ENCODE measurements around the gene ROR2.

Gene ROR2

DNA sequence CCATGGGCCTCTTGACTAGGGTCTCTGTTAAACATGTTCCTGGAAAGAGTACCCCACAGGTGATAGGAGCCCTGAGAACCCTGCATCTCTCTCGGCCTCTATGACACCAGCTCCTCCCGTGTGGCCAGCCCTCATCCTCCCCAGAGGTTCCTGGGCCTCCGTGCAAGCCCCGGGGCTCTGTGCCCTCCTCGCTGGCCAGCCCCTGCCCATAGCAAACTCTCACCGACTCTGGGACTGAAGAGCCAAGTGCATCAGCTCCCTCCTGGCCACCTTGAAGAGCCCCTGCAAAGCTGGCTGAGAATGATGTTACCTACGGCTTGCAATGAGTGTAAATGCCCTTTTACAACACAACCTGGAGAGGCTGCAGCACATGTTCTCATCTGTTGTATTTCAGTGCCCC, 224.4 kb downstream of the ROR2 start:
- no peak for DNase-seq (ENCODE audit: low spot score)
- no peak overlapping the region for H3K4me2 ChIP-seq (ENCODE audit: insufficient read depth, low read length, poor library complexity, severe bottlenecking)
- H3K9me3 ChIP-seq (replicated peaks in 1 of 2; ENCODE audit: control insufficient read depth in 2 of 2, insufficient read depth in 1 of 2, low read depth in 1 of 2, low read length in 2 of 2) = no peaks in the 10 kb centered on the region
- H3K9ac ChIP-seq (ENCODE audit: low read depth, low read length, poor library complexity) = no peak overlapping the region
- no peak overlapping the region for H4K8ac ChIP-seq (ENCODE audit: low read depth, low read length)
- no peaks in the 10 kb centered on the region for H3K79me1 ChIP-seq (ENCODE audit: low read depth, low read length)
- no peak overlapping the region for H2AFZ ChIP-seq (ENCODE audit: low read length)
- no peak overlapping the region for H2BK120ac ChIP-seq (ENCODE audit: low read depth, low read length)
- H3K27ac ChIP-seq (replicated peaks; ENCODE audit: low read length) = no peak overlapping the region
- peaks cover 0 to 2% (median 0%) of the 10 kb centered on the region in 3 experiments for H3K27me3 ChIP-seq (ENCODE audit: control insufficient read depth in 3 of 3, insufficient read depth in 3 of 3, low read depth in 1 of 3, low read length in 3 of 3)
- no CpG with 5 or more reads among the region's 7 CpGs for WGBS, 2 donors (ENCODE audit: extremely low coverage in 2 of 2, insufficient read length in 2 of 2, insufficient replicate concordance in 1 of 2)
- peaks cover 0 to 2% of the 10 kb centered on the region in 2 donors for H3K4me1 ChIP-seq (ENCODE audit: control insufficient read depth in 2 of 2, insufficient read depth in 1 of 2, low read depth in 1 of 2, low read length in 2 of 2)
- no peak overlapping the region for H3K23ac ChIP-seq (ENCODE audit: low read depth, low read length, poor library complexity)
- no peak overlapping the region for H2BK15ac ChIP-seq (ENCODE audit: low read length)
- H4K91ac ChIP-seq (ENCODE audit: low read depth, low read length, poor library complexity) = no peak overlapping the region
- no peak overlapping the region for H3K4ac ChIP-seq (ENCODE audit: low read length)
- no peak overlapping the region for H2AK5ac ChIP-seq (ENCODE audit: low read depth, low read length)
- H3K18ac ChIP-seq (ENCODE audit: low read length) = no peak overlapping the region
- no peak overlapping the region for H2BK12ac ChIP-seq (ENCODE audit: low read length)
- no peak overlapping the region for H2BK5ac ChIP-seq (ENCODE audit: low read length)
- no peak overlapping the region for H3K4me3 ChIP-seq (ENCODE audit: low read length in 2 of 2)
- no peak overlapping the region for H3K14ac ChIP-seq (ENCODE audit: low read length)
- peaks cover 36 to 71% of the 10 kb centered on the region in 2 donors for H3K36me3 ChIP-seq (replicated peaks in 1 of 2; ENCODE audit: control insufficient read depth in 2 of 2, insufficient read depth in 2 of 2, low read length in 2 of 2)

DNA sequence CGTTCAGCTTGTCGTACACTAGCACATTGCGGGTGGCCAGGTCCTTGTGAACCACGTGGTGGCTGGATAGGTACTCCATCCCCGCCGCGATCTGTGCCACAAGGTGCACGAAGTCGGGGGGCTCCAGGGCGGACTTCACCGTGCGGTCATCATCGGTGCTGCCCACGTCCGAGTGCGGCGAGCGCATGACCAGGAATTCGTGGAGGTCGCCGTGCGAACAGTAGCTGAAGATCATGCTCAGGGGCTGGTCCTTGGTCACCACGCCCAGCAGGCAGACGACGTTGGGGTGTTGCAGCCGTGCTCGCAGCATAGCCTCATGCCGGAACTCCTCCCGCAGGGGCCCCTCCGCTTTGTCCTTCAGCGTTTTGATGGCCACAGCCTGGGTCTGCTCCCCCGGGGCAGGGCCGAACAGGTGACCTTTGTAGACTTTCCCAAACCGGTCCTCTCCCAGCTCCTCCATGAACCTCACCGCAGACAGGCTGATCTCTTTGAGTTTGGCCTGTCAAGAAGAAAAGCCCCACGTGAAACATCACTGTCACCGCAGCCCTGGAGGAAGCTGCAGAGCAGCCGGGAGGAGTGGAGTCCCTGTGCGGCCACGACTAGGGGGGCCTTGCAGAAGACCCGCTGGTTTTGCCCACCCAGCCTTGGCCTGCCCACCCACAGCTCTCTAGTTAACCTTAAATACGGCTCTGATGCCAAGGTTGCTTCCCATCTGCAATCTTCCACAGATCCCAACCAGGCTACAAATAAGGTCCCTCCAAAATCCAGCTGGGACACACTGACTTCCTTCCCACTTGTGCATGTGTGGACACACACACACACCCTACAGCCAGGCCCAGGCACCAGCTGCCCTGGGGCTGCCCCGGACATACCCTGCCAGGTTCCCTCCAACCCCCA, 225.2 kb downstream of the ROR2 start:
- H3K27ac ChIP-seq (replicated peaks; ENCODE audit: low read length) = no peak overlapping the region
- H3K36me3 ChIP-seq (replicated peaks in 1 of 2; ENCODE audit: control insufficient read depth in 2 of 2, insufficient read depth in 2 of 2, low read length in 2 of 2) = peaks cover 35 to 63% of the 10 kb centered on the region in 2 donors
- no peak overlapping the region for H3K9ac ChIP-seq (ENCODE audit: low read depth, low read length, poor library complexity)
- H3K4me2 ChIP-seq (ENCODE audit: insufficient read depth, low read length, poor library complexity, severe bottlenecking) = no peak overlapping the region
- H3K23ac ChIP-seq (ENCODE audit: low read depth, low read length, poor library complexity) = peak overlapping the region; percentile 46
- H3K9me3 ChIP-seq (replicated peaks in 1 of 2; ENCODE audit: control insufficient read depth in 2 of 2, insufficient read depth in 1 of 2, low read depth in 1 of 2, low read length in 2 of 2) = no peaks in the 10 kb centered on the region
- DNase-seq (ENCODE audit: low spot score) = no peak
- H2AK5ac ChIP-seq (ENCODE audit: low read depth, low read length) = no peak overlapping the region
- no peak overlapping the region for H3K4me3 ChIP-seq (ENCODE audit: low read length in 2 of 2)
- H4K91ac ChIP-seq (ENCODE audit: low read depth, low read length, poor library complexity) = no peak overlapping the region
- no peak overlapping the region for H3K18ac ChIP-seq (ENCODE audit: low read length)
- peak overlapping the region; percentile 9 for H2BK120ac ChIP-seq (ENCODE audit: low read depth, low read length)
- WGBS, 2 donors (ENCODE audit: extremely low coverage in 2 of 2, insufficient read length in 2 of 2, insufficient replicate concordance in 1 of 2) = no CpG with 5 or more reads among the region's 43 CpGs
- H3K27me3 ChIP-seq (ENCODE audit: control insufficient read depth in 3 of 3, insufficient read depth in 3 of 3, low read depth in 1 of 3, low read length in 3 of 3) = peaks cover 0 to 2% (median 0%) of the 10 kb centered on the region in 3 experiments
- H2AFZ ChIP-seq (ENCODE audit: low read length) = no peak overlapping the region
- no peak overlapping the region for H2BK5ac ChIP-seq (ENCODE audit: low read length)
- H3K14ac ChIP-seq (ENCODE audit: low read length) = no peak overlapping the region
- H3K4ac ChIP-seq (ENCODE audit: low read length) = no peak overlapping the region
- no peak overlapping the region for H2BK12ac ChIP-seq (ENCODE audit: low read length)
- H3K79me1 ChIP-seq (ENCODE audit: low read depth, low read length) = no peaks in the 10 kb centered on the region
- H4K8ac ChIP-seq (ENCODE audit: low read depth, low read length) = no peak overlapping the region
- no peak overlapping the region for H2BK15ac ChIP-seq (ENCODE audit: low read length)
- peaks cover 0 to 2% of the 10 kb centered on the region in 2 donors for H3K4me1 ChIP-seq (ENCODE audit: control insufficient read depth in 2 of 2, insufficient read depth in 1 of 2, low read depth in 1 of 2, low read length in 2 of 2)

DNA sequence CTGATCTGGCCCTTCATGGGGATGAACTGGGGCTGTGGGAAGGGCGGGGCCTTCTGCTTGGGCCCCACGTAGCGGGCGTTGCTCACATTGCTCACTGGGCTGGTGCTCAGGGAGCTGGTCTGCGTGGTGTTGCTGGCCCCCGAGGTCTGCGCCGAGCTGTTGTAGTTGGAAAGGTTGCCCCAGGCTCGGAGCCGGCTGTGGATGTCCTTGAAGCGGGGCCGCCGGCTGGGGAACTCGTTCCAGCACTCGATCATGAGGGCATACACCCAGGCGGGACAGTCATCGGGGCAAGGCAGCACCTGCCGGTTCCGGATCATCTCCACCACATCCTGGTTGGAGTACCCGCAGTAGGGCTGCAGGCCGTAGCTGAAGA, 226.0 kb downstream of the ROR2 start:
- H2BK15ac ChIP-seq (ENCODE audit: low read length) = no peak overlapping the region
- no peak overlapping the region for H3K18ac ChIP-seq (ENCODE audit: low read length)
- H4K91ac ChIP-seq (ENCODE audit: low read depth, low read length, poor library complexity) = no peak overlapping the region
- peaks cover 0 to 2% of the 10 kb centered on the region in 2 donors for H3K4me1 ChIP-seq (ENCODE audit: control insufficient read depth in 2 of 2, insufficient read depth in 1 of 2, low read depth in 1 of 2, low read length in 2 of 2)
- no peak overlapping the region for H3K4me3 ChIP-seq (ENCODE audit: low read length in 2 of 2)
- H3K4me2 ChIP-seq (ENCODE audit: insufficient read depth, low read length, poor library complexity, severe bottlenecking) = no peak overlapping the region
- H3K23ac ChIP-seq (ENCODE audit: low read depth, low read length, poor library complexity) = no peak overlapping the region
- no peak overlapping the region for H3K14ac ChIP-seq (ENCODE audit: low read length)
- no peak overlapping the region for H3K4ac ChIP-seq (ENCODE audit: low read length)
- H3K79me1 ChIP-seq (ENCODE audit: low read depth, low read length) = no peaks in the 10 kb centered on the region
- no peaks in the 10 kb centered on the region for H3K9me3 ChIP-seq (replicated peaks in 1 of 2; ENCODE audit: control insufficient read depth in 2 of 2, insufficient read depth in 1 of 2, low read depth in 1 of 2, low read length in 2 of 2)
- H2AFZ ChIP-seq (ENCODE audit: low read length) = no peak overlapping the region
- H2BK5ac ChIP-seq (ENCODE audit: low read length) = no peak overlapping the region
- no peak overlapping the region for H4K8ac ChIP-seq (ENCODE audit: low read depth, low read length)
- no peak overlapping the region for H2AK5ac ChIP-seq (ENCODE audit: low read depth, low read length)
- H3K9ac ChIP-seq (ENCODE audit: low read depth, low read length, poor library complexity) = no peak overlapping the region
- no peak overlapping the region for H3K27ac ChIP-seq (replicated peaks; ENCODE audit: low read length)
- WGBS, 2 donors (ENCODE audit: extremely low coverage in 2 of 2, insufficient read length in 2 of 2, insufficient replicate concordance in 1 of 2) = no CpG with 5 or more reads among the region's 21 CpGs
- DNase-seq (ENCODE audit: low spot score) = no peak
- H2BK12ac ChIP-seq (ENCODE audit: low read length) = no peak overlapping the region
- H3K36me3 ChIP-seq (replicated peaks in 1 of 2; ENCODE audit: control insufficient read depth in 2 of 2, insufficient read depth in 2 of 2, low read length in 2 of 2) = peaks cover 29 to 55% of the 10 kb centered on the region in 2 donors
- H3K27me3 ChIP-seq (ENCODE audit: control insufficient read depth in 3 of 3, insufficient read depth in 3 of 3, low read depth in 1 of 3, low read length in 3 of 3) = no peaks in the 10 kb centered on the region
- no peak overlapping the region for H2BK120ac ChIP-seq (ENCODE audit: low read depth, low read length)

DNA sequence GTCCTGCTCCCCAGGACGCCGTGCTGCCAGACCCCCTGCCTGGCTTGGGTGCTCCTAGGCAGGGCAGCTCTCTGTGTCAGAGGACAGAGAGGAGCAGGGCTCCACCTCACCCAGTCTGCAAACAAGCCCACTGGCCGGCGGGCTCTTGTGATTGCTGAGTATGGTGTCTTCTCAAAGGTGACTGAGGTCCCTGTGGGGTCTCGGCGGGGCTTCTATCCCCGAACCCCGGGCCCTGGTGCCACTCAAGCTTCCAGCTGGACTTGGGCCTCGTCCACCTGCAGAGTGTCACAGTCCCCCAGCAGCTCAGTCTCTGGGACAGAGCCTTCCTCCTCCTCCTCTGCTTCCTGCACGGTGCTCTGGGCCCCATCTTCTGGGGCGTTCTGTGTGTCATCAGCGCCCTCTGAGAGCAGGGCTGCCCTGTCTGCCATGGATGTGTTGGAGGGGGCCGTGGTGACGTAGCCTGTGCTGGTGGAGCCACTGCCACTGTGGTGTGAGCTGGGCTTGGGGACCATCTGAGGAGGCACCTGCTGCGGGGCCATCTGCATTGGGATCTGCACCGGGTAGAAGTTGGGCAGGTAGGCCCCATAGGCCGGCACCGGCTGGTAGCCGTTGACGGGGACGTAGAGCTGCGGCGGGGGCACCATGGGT, 226.5 kb downstream of the ROR2 start:
- Histone ChIP-seq H2AK5ac (ENCODE audit: low read depth, low read length) (no peak overlapping the region), H3K18ac (ENCODE audit: low read length) (no peak overlapping the region), H2BK5ac (ENCODE audit: low read length) (no peak overlapping the region), H3K9ac (ENCODE audit: low read depth, low read length, poor library complexity) (no peak overlapping the region), H3K4me2 (ENCODE audit: insufficient read depth, low read length, poor library complexity, severe bottlenecking) (no peak overlapping the region), H3K36me3 (replicated peaks in 1 of 2; ENCODE audit: control insufficient read depth in 2 of 2, insufficient read depth in 2 of 2, low read length in 2 of 2) (peaks cover 28 to 52% of the 10 kb centered on the region in 2 donors), H3K4ac (ENCODE audit: low read length) (peak overlapping the region; percentile 12), H3K4me3 (ENCODE audit: low read length in 2 of 2) (no peak overlapping the region), H3K14ac (ENCODE audit: low read length) (no peak overlapping the region), H3K9me3 (replicated peaks in 1 of 2; ENCODE audit: control insufficient read depth in 2 of 2, insufficient read depth in 1 of 2, low read depth in 1 of 2, low read length in 2 of 2) (no peaks in the 10 kb centered on the region), H3K23ac (ENCODE audit: low read depth, low read length, poor library complexity) (peak overlapping the region; percentile 45), H3K27ac (replicated peaks; ENCODE audit: low read length) (no peak overlapping the region), H3K27me3 (ENCODE audit: control insufficient read depth in 3 of 3, insufficient read depth in 3 of 3, low read depth in 1 of 3, low read length in 3 of 3) (no peaks in the 10 kb centered on the region), H4K8ac (ENCODE audit: low read depth, low read length) (no peak overlapping the region), H4K91ac (ENCODE audit: low read depth, low read length, poor library complexity) (no peak overlapping the region), H3K4me1 (ENCODE audit: control insufficient read depth in 2 of 2, insufficient read depth in 1 of 2, low read depth in 1 of 2, low read length in 2 of 2) (peaks cover 0 to 2% of the 10 kb centered on the region in 2 donors), H3K79me1 (ENCODE audit: low read depth, low read length) (no peaks in the 10 kb centered on the region), H2AFZ (ENCODE audit: low read length) (no peak overlapping the region), H2BK120ac (ENCODE audit: low read depth, low read length) (no peak overlapping the region), H2BK12ac (ENCODE audit: low read length) (no peak overlapping the region), H2BK15ac (ENCODE audit: low read length) (no peak overlapping the region)
- DNase-seq (ENCODE audit: low spot score) = no peak
- WGBS, 2 donors (ENCODE audit: extremely low coverage in 2 of 2, insufficient read length in 2 of 2, insufficient replicate concordance in 1 of 2) = no CpG with 5 or more reads among the region's 23 CpGs
